ENCODE measurements around the gene KASH5.
"Not testable (repeated sequence)": the region's sequence is repeated elsewhere in the genome, so short reads cannot be mapped to it uniquely, and the experiment has no call there.

The KASH5 gene

DNA sequence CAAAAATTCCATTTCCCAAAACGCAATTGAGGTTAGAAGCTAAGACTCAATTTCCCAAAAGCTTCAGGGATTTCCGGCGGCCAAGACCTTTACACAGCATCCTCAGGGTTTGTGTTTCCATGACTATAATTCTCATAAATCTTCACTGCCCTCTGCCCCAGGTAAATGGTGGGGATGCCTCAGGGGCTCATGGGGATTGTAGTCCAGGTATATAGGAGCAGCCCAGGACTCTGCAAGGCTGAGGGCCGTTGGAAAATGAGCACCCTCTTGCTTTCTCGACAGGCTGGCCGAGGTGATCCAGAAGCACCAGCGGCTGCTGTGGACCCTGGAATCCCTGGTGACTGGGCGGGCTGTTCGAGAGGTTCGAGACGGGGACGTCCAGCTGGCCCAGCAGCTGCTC is 71.3 kb downstream of the KASH5 start:
- Histone ChIP-seq H3K4me3 (ENCODE audit: low read length) (no peak overlapping the region), H3K36me3 (ENCODE audit: control insufficient read depth, insufficient read depth, low read length) (peaks cover 3% of the 10 kb centered on the region; the same call in 1 of the 2 replicates), H3K27me3 (ENCODE audit: control insufficient read depth, insufficient read depth, low read length) (no peaks in the 10 kb centered on the region), H3K27ac (ENCODE audit: low read length) (no peak overlapping the region), H3K9me3 (ENCODE audit: control insufficient read depth, insufficient read depth, low read length) (no peaks in the 10 kb centered on the region), H3K4me1 (ENCODE audit: control insufficient read depth, insufficient read depth, low read length) (no peaks in the 10 kb centered on the region)
- no peak for DNase-seq (ENCODE audit: low read depth, low spot score)
- WGBS (ENCODE audit: insufficient coverage, insufficient read length): no CpG with 5 or more reads among the region's 12 CpGs

DNA sequence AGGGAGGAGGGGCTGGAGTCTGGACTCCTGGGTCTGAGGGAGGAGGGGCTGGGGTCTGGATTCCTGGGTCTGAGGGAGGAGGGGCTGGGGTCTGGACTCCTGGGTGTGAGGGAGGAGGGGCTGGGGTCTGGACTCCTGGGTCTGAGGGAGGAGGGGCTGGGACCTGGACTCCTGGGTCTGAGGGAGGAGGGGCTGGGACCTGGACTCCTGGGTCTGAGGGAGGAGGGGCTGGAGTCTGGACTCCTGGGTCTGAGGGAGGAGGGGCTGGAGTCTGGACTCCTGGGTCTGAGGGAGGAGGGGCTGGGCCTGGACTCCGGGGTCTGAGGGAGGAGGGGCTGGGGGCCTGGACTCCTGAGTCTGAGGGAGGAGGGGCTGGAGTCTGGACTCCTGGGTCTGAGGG is 73.1 kb downstream of the KASH5 start:
- not testable (repeated sequence) for H3K4me3 ChIP-seq (ENCODE audit: low read length); H3K27ac ChIP-seq (ENCODE audit: low read length); H3K4me1 ChIP-seq (ENCODE audit: control insufficient read depth, insufficient read depth, low read length); H3K36me3 ChIP-seq (ENCODE audit: control insufficient read depth, insufficient read depth, low read length); H3K9me3 ChIP-seq (ENCODE audit: control insufficient read depth, insufficient read depth, low read length); H3K27me3 ChIP-seq (ENCODE audit: control insufficient read depth, insufficient read depth, low read length); DNase-seq (ENCODE audit: low read depth, low spot score)
- no CpG with 5 or more reads among the region's 1 CpG for WGBS (ENCODE audit: insufficient coverage, insufficient read length)

DNA sequence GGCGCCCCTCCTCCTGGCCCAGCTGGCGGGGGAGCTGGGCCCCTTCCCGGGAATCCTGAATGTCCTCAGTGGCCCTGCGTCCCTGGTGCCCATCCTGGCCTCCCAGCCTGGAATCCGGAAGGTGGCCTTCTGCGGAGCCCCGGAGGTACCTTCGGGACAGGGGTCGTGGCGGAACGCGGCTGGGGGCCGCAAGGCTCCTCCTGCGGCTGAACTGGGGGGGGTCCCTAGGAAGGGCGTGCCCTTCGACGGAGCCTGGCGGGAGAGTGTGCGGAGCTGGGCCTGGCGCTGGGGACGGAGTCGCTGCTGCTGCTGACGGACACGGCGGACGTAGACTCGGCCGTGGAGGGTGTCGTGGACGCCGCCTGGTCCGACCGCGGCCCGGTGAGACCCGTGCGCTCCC is 73.6 kb downstream of the KASH5 start:
- no peak overlapping the region for H3K27ac ChIP-seq (ENCODE audit: low read length)
- H3K9me3 ChIP-seq (ENCODE audit: control insufficient read depth, insufficient read depth, low read length): no peaks in the 10 kb centered on the region
- H3K4me1 ChIP-seq (ENCODE audit: control insufficient read depth, insufficient read depth, low read length): no peaks in the 10 kb centered on the region
- H3K27me3 ChIP-seq (ENCODE audit: control insufficient read depth, insufficient read depth, low read length): no peaks in the 10 kb centered on the region
- WGBS (ENCODE audit: insufficient coverage, insufficient read length): no CpG with 5 or more reads among the region's 37 CpGs
- H3K4me3 ChIP-seq (ENCODE audit: low read length): no peak overlapping the region
- peaks cover 10% of the 10 kb centered on the region for H3K36me3 ChIP-seq (ENCODE audit: control insufficient read depth, insufficient read depth, low read length)
- no peak for DNase-seq (ENCODE audit: low read depth, low spot score)

DNA sequence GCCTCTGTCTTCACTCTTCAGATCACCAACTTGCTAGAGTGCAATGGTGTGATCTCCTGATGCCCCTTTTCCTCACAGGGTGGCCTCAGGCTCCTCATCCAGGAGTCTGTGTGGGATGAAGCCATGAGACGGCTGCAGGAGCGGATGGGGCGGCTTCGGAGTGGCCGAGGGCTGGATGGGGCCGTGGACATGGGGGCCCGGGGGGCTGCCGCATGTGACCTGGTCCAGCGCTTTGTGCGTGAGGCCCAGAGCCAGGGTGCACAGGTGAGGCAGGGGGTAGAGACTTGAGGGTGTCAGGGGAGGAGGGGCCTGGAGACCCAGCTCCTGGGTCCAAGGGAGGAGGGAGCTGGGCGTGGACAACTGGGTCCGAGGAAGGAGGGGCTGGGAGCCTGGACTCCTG is 74.4 kb downstream of the KASH5 start:
- H3K27me3 ChIP-seq (ENCODE audit: control insufficient read depth, insufficient read depth, low read length): no peaks in the 10 kb centered on the region
- no CpG with 5 or more reads among the region's 12 CpGs for WGBS (ENCODE audit: insufficient coverage, insufficient read length)
- DNase-seq (ENCODE audit: low read depth, low spot score): no peak
- H3K27ac ChIP-seq (ENCODE audit: low read length): no peak overlapping the region
- no peak overlapping the region for H3K4me3 ChIP-seq (ENCODE audit: low read length)
- peaks cover 10% of the 10 kb centered on the region for H3K36me3 ChIP-seq (ENCODE audit: control insufficient read depth, insufficient read depth, low read length)
- no peaks in the 10 kb centered on the region for H3K9me3 ChIP-seq (ENCODE audit: control insufficient read depth, insufficient read depth, low read length)
- no peaks in the 10 kb centered on the region for H3K4me1 ChIP-seq (ENCODE audit: control insufficient read depth, insufficient read depth, low read length)

DNA sequence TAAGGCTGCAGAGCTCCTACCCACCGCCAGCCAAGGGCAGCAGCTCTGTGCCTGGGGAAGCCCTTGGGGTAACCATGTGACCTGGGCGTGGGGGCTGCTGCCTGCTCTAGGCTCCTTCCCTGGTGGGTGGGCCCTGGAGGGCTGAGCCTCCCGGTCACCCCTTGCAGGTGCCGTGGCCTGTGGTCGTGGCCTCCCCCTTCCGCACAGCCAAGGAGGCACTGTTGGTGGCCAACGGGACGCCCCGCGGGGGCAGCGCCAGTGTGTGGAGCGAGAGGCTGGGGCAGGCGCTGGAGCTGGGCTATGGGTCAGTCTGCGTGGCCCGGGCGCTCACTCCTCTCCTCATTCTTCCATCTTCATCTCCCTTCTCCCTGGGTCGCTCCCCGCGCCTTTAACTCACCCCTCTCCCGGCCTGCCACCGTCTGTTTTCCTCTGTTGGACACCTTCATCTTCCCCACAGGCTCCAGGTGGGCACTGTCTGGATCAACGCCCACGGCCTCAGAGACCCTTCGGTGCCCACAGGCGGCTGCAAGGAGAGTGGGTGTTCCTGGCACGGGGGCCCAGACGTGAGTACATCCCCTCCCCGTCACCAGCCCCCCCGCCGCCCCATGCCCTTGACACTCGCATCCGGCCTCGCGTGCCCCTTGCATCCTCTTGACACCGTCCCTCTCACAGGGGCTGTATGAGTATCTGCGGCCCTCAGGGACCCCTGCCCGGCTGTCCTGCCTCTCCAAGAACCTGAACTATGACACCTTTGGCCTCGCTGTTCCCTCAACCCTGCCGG is 76.1 kb downstream of the KASH5 start:
- Histone ChIP-seq H3K27ac (ENCODE audit: low read length) (no peak overlapping the region), H3K27me3 (ENCODE audit: control insufficient read depth, insufficient read depth, low read length) (no peaks in the 10 kb centered on the region), H3K9me3 (ENCODE audit: control insufficient read depth, insufficient read depth, low read length) (no peaks in the 10 kb centered on the region), H3K4me1 (ENCODE audit: control insufficient read depth, insufficient read depth, low read length) (no peaks in the 10 kb centered on the region), H3K4me3 (ENCODE audit: low read length) (no peak overlapping the region), H3K36me3 (ENCODE audit: control insufficient read depth, insufficient read depth, low read length) (peaks cover 10% of the 10 kb centered on the region)
- DNase-seq (ENCODE audit: low read depth, low spot score): no peak
- no CpG with 5 or more reads among the region's 39 CpGs for WGBS (ENCODE audit: insufficient coverage, insufficient read length)

DNA sequence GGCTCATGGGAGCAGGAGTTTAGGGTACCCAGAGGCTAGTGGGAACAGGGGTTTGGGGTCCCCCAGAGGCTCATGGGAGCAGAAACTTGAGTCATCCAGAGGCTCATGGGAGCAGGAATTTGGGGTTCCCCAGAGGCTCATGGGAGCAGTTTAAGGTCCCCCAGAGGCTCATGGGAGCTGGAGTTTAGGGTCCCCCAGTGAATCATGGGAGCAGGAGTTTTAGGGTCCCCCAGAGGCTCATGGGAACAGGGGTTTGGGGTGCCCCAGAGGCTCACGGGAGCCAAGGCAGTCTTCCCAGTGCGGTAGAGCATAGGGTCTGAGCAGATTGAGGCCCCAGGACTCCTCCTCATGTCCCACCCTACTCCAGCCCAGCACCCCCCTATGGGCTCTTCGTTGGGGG is 77.3 kb downstream of the KASH5 start:
- Histone ChIP-seq H3K27ac (ENCODE audit: low read length) (no peak overlapping the region), H3K4me3 (ENCODE audit: low read length) (no peak overlapping the region; the same call in 1 of the 2 replicates), H3K36me3 (ENCODE audit: control insufficient read depth, insufficient read depth, low read length) (peaks cover 12% of the 10 kb centered on the region), H3K9me3 (ENCODE audit: control insufficient read depth, insufficient read depth, low read length) (no peaks in the 10 kb centered on the region), H3K27me3 (ENCODE audit: control insufficient read depth, insufficient read depth, low read length) (no peaks in the 10 kb centered on the region), H3K4me1 (ENCODE audit: control insufficient read depth, insufficient read depth, low read length) (no peaks in the 10 kb centered on the region)
- no peak for DNase-seq (ENCODE audit: low read depth, low spot score)
- no CpG with 5 or more reads among the region's 3 CpGs for WGBS (ENCODE audit: insufficient coverage, insufficient read length)
